Glomerular endothelial cell (primary cell): ENCODE data around the gene GUCY1A1. TPM values are rescaled to one million over a fixed set of nuclear protein-coding genes. Genes with fewer than 3 reads are reported as not detected.

Experiments used
- DNase-seq: peaks from one replicate; pipeline ENCODE4 v3.0.0-alpha.2; 2011; ENCODE audit warnings: low read depth, low spot score; ENCODE audit errors: extremely low read depth
- total RNA-seq: library from RNA; depleted of rRNA; stranded (reverse); fragments of >200 nt; gene quantifications from 2 replicates; pipeline ENCODE4 v1.2.3, GENCODE V29; 2015

The GUCY1A1 gene
- total RNA-seq, 1 donor from 2014 or later: 0.70 TPM

DNA sequence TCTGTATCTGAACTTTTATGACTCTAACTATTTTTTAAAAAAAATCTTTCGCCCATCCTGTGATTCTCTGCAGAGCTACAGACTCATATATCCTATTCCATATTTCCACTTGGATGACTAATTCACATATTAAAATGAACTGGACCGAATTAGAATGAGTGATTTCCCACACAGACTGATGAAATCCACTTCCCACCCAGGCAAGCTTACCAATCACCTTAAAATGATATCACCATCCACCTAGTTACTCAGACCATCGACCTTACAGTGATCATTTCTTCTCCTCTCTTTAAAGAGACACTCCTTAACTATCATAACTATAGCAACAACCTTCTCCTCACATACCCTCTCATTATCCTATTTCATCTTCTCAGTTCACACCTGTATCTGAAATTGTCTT is 58.1 kb downstream of the GUCY1A1 start:
- no peak for DNase-seq

DNA sequence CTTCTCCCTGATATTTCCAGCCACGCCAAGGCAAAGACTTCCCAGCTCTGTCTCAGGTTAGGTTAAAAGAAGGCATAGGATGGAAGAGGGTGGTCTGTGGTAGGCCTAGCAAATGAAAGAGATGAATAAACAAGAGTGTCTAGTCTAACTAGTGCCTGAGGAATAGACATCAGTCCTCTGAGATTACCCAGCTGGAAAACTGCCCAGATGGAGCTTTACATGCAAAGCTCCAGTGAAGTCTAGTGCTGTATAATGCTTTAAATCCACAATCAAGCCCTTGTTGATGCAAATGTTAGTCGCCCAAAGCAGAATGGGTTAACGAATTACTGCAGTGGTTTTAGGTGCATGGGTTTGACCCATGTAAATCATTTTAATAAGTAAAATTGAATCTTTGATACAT is 67.4 kb downstream of the GUCY1A1 start:
- DNase-seq: no peak

DNA sequence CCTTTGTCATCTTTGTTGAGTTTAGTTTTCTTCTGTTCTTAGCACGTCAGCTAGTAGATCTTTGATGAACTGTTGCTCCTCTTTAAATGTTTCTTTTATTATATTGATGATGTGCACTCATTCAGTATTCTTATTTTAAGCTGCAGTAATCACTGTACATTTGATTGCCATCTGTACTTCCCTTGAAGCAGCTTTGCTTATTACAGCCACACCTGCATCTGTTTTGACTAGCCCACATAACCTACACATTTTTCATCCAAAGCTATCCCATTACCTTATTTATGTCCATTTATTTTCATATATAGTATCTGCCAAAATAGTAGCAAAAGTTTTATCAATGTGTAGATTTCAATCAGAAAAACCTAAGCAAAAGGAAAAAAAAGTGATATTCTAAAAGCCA is 68.3 kb downstream of the GUCY1A1 start:
- DNase-seq: no peak

DNA sequence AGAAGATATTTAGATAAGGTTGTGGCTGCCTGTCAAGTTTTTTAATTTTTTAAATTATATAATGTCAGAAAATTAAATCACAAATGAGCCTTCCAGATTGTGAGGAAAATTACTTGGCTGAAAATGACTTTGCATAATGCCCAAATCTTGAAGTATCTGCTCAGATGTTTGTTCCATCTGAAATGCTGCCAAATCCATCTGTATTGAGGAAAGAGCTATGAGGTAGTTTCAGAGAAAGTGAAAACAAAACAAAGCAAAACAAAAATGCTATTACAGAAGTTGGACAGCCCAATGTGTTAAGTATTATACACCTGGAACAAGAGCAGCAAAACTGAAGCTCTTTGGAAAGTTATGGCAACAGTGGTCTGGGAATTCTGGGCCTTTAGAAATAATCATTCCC is 68.8 kb downstream of the GUCY1A1 start:
- DNase-seq: no peak

DNA sequence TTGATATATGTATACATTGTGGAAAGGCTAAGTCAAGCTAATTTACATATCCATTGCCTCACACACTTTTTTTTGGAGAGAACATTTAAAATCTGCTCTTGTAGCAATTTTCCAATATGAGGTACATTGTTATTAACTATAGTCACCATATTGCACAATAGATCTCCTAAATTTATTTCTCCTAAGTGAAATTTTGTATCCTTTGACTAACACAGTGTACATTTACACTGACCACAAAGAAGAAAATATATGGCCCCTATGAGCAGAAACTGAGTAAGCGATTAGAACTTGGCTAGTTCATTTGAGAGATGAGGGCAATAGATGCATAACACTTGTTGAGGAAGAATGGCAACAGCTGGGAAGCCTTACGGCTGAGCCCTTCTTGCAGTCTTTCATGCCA is 71.9 kb downstream of the GUCY1A1 start:
- DNase-seq: no peak

DNA sequence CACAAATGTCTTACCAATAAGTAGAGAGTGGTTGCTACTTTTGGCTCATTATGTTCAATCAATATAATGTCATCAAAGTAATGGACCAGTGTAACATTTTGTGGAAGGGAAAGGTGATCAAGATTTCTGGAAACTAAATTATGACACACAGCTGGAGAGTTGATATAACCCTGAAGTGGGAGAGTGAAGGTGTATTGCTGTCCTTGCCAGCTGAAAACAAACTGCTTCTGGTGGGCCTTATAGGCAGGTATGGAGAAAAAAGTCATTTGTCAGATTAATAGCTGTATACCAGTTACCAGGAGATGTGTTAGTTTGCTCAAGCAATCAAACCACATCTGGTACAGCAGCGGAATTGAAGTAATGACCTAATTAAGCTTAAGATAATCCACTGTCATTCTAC is 74.9 kb downstream of the GUCY1A1 start:
- DNase-seq: no peak

DNA sequence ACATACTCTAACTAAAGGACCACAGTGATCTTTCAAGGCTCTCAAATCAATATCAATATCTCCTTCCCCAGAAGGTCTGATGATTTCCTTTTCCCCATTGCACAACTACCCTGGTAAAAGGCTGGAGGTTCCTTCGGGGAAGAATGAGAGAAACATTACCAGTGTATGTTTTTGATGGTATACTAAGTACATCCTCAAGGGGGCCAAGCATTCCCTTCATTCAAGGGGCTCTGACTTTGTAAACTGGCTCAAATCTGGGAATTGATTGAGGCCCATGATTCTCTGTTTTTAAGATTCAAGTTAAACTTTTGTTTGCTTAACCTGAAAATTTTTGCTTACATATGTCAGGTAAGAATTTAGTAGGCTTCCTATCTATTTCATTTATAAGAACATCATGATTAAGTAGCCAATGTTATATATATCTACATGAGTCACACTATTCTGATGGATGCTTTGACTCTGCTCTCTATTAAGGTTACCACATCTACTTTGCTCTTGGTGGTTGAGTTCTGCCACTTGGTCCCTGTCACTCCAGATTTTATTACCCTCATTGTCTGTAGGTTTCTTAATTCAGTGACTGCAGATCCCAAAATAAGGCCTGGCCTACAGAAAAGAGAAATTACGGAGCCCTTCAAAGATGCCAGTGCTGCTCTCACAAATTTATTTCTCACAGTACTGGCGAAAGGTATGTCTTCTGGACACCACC is 75.8 kb downstream of the GUCY1A1 start:
- DNase-seq: no peak

DNA sequence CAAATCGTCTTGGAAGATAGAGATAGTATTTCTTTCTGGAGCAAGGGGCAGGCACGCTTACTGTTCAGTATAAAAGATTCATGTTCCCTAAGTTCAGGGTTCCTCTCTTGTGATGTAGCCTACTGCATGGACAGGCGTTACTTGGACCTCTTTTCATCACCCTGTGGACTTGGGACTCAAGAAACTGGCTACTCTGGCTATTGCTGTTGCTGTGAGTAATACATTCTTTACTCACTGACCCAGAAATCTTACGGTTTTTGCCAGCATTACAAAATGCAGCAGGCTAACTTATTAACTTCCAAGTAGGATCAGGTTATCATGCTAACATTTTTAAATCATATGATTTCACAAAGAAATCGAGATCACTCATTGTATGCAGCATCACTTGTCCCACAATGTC is 79.3 kb downstream of the GUCY1A1 start:
- no peak for DNase-seq

DNA sequence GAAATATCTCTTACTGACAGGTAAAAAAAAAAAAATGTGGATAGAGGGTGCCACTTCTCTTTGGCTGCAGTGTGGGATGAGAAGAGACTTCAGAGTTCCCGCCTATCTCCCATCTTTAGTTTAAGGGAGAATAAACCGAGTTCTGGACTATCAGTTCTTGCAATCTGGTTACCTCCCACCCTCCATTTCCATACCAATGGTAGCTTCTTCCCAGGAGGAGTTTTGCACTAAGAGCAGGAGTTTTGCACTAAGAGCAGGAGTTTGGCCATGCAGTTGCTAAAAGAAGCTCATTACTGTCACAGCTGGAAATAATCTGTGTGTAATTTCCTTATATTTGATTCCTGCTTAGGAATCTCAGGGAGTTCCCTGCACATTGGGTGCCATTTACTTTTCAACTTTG is 81.4 kb downstream of the GUCY1A1 start:
- DNase-seq: no peak

DNA sequence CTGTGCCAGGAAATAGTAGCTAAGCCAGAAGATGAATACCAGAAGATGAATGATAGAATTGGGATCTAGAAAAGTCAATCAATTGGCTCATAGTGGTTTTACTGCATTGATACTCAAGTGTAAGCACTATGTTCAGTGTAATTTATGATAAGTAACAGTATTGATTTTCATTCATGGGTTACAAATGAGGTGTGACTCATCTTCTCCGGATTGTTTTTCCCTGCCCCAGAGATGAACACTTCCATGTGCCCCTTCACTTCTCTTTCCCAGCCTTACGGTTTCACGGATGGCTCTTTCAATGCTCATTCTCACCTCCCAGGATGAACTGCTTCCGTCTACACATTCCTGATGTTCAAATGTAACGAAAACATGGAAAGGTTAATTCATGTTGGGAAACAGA is 82.4 kb downstream of the GUCY1A1 start:
- DNase-seq: no peak

DNA sequence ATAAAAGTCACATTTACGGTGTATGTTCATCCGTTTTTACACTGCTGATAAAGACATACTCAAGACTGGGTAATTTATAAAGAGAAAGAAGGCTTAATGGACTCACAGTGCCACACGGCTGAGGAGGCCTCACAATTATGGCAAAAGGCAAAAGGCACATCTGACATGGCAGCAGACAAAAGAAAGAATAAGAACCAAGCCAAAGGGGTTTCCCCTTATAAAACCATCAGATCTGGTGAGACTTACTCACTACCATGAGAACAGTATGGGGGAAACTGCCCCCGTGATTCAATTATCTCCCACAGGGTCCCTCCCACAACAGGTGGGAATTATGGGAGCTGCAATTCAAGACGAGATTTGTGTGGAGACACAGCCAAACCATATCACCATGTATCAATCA is 84.9 kb downstream of the GUCY1A1 start:
- no peak for DNase-seq

DNA sequence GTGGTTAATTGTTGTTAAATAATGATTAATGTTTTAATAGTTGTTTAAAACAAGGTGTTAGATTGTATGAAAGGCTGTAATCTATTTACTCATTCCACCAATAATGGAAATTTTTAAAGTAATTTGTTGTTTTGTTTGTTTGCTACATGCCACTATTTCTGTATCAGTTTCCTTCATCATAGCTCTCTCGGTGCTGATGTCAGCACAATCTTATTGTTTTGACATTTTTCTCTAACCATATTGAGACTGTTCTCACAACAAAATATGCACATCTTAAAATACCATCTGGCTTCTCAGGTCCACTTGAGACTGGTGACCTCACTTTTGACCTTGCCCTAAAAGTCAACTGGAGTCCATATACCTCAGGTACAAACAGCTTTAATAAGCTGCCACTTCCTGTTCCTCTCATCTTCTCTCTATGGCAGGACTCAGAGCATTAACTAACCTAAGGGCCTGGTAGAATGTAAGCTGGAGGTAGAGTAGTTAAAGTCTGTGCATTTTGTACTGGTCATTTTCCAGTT is 91.2 kb downstream of the GUCY1A1 start:
- DNase-seq: no peak

DNA sequence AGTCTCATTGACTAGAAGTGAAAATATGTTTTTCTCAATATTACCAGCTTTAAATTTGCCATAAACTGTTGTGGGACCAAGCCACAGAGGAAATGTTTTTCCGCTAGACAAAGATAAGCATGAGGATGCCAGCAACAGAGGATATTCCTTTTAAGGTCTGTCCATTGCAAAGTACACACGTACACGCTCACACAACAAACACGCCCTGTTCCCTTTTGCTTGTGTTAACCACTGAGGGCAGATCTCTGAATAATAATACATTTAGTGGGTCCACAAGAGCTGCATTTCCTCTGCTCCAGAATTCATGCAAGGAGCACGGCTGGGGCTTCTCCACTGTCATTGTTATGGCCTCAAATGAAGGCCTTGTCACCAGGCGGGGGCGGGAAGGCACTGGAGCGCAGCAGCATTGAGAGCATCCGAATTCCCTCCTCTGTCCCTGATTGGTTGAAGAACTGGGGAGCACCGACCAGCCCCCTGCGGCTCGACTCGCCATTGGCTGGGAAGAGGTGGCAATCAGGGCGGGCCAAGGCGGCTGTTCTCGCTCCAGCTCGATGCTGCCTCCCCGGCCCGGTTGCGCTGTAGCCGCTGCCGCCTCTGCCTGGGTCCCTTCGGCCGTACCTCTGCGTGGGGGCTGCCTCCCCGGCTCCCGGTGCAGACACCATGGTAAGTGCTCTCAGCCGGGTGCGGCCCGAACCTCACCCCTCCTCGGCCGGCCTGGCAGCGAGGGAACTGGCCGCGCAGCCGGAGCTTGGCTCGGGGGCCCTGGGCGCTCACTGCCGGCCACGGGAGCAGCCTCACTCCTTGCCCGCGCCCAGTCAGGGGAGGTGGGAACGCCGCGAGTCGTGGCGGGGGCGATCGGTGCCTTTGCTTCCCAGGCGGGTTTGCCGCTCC is 92.1 kb downstream of the GUCY1A1 start, which contains the start of gene GUCY1B1:
Gene GUCY1B1 (plus strand): TSS at position 541 of the 891 bp plus-strand sequence. CDS start 120 bp downstream, at position 661.
- DNase-seq: peak; percentile 48

DNA sequence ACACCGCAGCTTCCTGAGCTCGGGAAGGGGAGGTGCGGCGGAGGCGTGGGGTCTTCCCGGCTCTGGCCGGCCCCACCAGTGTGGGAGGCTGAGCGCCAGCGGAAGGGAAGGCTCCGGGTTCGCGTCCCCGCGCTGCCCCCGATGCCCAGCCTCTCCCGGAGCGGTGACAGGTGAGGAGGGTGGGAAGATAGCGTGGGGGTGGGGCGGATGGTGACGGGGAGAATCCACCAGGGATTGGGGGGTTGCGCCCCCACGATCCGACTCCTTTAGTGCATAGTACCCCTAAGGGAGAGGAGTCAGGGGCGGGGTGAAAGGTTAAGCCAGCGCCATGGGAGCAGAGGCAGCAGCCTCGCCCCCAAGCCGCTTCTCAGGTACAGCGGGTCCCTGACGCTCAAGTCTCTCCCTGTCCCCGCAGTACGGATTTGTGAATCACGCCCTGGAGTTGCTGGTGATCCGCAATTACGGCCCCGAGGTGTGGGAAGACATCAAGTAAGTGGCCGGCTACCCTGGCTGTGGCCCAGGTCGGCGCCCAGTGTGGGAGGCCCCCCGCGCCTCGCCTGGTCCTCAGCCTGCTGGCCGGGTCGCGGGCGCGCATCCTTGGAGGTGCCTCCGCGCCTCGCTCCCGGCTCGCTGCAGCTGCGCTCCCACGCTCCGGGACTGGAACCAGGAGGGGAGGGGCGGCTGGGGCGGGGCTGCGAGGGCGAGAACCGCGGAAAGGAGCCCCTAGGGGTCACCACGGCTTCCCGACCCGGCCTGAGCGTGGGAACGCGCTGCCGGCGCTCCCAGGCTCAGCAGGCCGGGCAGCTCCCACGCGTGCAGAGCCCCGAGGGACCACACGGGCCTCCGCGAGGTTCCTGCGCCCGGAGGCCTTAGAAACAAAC is 93.0 kb downstream of the GUCY1A1 start:
- no peak for DNase-seq

DNA sequence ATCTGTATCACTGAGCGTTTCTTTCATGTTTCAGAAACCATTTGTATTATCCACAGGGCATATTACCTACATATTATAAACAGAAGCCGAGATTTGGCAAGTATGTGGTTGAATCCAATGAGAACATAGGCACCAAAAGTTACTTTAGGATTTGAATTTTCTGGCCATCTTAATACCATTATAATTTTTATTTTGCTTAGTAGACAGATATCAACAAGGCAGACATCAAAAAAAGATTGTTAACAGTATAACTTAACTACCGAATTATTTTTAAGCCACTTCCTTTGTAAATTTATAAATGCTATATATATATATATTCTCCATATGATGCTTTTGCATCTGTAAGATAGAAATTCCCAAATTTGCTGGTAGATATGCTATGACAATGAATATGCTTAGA is 94.4 kb downstream of the GUCY1A1 start:
- DNase-seq: no peak

DNA sequence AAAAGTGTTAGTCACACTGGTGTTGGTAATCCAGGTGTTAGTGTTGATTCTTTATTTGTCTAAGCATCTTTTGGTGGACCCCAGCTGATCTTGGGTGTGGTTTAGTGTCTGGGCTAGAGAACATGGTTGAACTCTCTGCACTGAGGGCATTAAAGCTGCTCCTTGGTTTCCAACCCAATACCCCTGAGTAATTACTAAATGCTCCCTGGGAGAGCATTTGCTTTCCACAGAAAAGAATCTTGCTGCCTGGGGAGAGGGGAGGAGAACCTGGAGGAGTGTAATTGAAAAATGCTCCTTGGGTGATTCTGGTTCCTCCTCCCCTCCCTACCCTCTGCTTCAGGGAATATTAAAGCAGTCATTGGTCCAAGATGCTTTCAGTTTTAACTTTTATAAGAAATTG is 95.3 kb downstream of the GUCY1A1 start:
- DNase-seq: no peak

DNA sequence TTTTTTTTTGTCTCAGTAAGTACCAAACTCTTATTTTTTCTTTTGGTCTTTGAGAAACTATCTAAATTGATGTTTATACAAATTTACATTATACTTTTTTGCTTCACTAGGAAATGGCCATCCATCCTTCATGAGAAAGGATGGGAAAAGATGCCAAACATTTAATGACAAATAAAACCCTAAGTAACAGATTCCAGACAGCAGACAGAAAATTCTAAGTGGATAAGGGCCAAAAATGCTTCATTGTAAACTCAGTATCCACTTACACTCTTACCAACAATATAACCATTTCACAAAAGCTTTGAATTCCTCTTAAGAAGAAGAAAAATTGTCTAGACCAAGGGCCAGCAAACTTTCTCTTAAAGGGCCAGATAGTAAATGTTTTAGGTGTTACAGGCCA is 95.7 kb downstream of the GUCY1A1 start:
- no peak for DNase-seq

DNA sequence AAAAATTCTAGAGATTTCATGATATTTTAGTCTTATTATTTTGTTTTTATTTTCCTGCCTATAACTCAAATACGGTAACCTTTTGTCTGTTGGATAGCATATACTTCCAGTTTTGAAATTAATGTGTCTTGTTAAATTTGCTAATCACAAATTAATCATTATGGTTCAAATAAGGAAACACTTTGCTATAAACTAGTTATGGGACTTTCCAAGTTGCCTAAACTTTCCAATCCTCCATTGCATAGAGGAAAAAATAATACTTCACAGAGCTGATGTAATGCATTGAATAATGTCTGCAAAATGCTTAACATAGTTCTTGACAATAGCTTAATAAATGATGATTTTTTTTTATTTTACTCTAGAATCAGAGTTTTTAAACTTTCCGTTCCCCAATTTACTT is 96.9 kb downstream of the GUCY1A1 start:
- DNase-seq: no peak

DNA sequence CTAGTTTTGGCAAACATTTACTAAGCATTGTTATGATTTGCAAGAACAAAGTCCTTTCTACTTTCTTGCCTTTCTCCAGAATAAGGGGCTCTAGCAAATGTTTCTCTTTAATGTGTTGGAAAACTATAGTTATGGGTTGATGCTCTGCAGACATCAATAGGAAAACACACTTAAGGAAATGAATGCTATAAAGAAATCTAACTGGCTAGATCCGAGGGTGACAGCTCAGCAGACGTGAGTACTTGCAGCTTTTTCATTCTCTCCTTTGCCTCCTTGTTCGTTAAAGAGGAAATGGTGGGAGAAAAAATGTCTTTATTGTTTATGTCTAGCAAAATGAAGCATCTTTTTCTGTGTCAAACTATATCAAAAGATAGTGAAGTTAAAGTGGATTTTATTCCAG is 98.5 kb downstream of the GUCY1A1 start:
- no peak for DNase-seq

DNA sequence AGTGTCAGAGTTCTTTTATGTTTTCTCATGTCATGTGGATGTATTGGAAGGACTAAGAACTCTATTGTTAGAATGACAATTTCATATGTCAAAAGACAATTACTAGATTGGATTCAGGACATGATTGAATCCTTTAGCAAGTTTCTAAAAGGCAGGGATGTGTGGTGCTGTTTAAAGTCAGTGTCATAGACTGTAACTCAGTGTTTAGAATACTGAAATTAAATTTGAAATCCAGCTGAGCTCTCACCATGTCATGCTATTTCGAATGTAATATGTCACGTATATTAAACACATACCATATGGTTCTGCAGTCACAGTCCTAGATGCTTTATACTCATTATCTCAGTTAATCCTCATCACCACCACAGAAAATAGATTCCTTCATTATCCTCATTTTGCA is 100.0 kb downstream of the GUCY1A1 start:
- no peak for DNase-seq

DNA sequence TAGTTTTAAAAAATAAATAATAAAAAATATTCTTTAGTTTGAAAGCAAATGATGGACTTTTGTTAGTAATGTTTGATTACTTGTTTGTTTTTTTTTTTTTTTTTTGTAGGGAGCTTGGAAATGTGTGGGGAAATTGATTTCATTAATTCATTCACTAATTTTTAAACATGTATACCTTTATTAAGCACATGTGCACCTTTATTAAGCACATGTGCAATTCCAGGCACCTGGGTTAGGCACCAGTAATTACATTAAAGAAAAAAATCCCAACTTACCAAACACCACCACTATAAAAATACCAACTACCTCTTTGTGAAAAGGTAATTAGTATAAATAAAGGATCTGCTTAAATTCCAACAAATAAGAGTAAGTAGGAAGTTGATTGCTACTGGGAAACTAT is 101.7 kb downstream of the GUCY1A1 start:
- no peak for DNase-seq
